Measurements from ENCODE around the gene QSOX2. TPM values are rescaled to one million over a fixed set of nuclear protein-coding genes. Genes with fewer than 3 reads are reported as not detected.

Gene QSOX2
- total RNA-seq, 1 experiment from 2014 or later, result 9.9 TPM

DNA sequence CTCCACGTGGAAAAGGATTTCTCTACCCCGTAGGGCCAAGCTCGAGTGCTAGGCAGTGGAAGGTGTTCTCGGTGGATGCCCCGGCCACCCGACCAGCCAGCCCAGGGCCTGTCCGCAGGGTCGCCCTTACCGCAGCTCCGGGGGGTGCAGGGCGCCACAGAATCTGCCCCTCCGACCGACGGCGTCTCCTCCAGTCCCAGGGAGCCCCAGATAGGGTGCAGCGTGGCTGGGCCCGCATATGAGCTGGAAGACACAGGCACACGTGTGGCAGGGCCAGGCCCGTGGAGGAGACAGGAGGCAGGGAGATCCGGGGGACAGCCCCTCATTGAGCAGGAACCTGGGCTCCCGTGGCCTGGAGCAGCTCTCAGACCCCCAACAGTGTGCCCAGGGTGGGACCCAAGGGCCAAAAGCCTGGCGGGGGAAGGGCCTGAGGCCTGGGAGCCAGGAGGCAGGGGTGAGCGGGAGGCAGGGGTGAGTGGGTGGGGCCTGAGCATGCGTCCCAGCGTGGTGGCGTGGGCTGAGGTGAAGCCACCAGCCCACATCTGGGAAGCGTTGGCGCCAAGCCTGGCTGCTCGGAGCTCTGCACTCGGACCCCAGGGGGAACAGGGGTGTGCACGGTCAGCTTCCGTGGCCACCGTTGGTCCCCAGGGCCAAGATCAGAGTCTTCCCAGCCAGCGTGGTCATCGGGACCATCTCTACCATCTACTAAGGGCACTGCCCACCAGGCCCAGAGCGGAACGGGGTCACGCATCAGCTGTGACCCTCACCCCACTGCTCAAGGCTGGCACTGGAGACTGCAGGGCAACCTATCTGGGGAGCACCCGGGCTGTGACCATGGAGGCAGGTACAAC, 36.0 kb upstream of the QSOX2 start:
- H3K79me2 ChIP-seq (ENCODE audit: low read length), result no peaks in the 10 kb centered on the region
- POLR2A ChIA-PET (ENCODE audit: unreplicated experiment), result no interaction called here
- CTCF ChIA-PET, result no interaction called here
- no peak overlapping the region for H3K9ac ChIP-seq (ENCODE audit: low read length)
- peaks cover 5% of the 10 kb centered on the region; the same call in 1 of the 2 replicates for H3K4me1 ChIP-seq (ENCODE audit: insufficient read depth, low read length)
- H3F3A ChIP-seq (ENCODE audit: low read length, unreplicated experiment), result no peaks in the 10 kb centered on the region
- no peak overlapping the region for H3K4me2 ChIP-seq (ENCODE audit: low read length)
- H3K27ac ChIP-seq (ENCODE audit: low read length), result no peak overlapping the region
- no peaks in the 10 kb centered on the region for H3K9me3 ChIP-seq (ENCODE audit: low read length)
- H4K20me1 ChIP-seq (ENCODE audit: low read length), result no peaks in the 10 kb centered on the region
- DNase-seq (no peak), ATAC-seq (no peak)
- no peaks in the 10 kb centered on the region for H3K9me2 ChIP-seq (replicated peaks; ENCODE audit: low read length)
- no TSS peak for BruUV-seq (replicated peaks)
- H3K4me3 ChIP-seq (ENCODE audit: low read length), result no peak overlapping the region
- no peak for TF ChIP-seq EZH2 (IDR thresholded peaks at IDR 0.05; ENCODE audit: low read length, unreplicated experiment)
- no peak for TF ChIP-seq EZH2phosphoT487 (IDR thresholded peaks at IDR 0.05; ENCODE audit: borderline replicate concordance, low read length)
- no peak for TF ChIP-seq CTCF (conservative IDR thresholded peaks at IDR 0.05; ENCODE audit: low read depth, low read length)
- H2AFZ ChIP-seq (ENCODE audit: low read length), result no peak overlapping the region
- intact Hi-C loops (cut with micrococcal nuclease), result loop anchor here (5.0 kb wide), 1 partner anchor 144 kb away; no protein-coding TSS in a partner anchor
- no peaks in the 10 kb centered on the region for H3K36me3 ChIP-seq (ENCODE audit: low read depth, low read length)
- no peaks in the 10 kb centered on the region for H3K27me3 ChIP-seq (ENCODE audit: low read length)

DNA sequence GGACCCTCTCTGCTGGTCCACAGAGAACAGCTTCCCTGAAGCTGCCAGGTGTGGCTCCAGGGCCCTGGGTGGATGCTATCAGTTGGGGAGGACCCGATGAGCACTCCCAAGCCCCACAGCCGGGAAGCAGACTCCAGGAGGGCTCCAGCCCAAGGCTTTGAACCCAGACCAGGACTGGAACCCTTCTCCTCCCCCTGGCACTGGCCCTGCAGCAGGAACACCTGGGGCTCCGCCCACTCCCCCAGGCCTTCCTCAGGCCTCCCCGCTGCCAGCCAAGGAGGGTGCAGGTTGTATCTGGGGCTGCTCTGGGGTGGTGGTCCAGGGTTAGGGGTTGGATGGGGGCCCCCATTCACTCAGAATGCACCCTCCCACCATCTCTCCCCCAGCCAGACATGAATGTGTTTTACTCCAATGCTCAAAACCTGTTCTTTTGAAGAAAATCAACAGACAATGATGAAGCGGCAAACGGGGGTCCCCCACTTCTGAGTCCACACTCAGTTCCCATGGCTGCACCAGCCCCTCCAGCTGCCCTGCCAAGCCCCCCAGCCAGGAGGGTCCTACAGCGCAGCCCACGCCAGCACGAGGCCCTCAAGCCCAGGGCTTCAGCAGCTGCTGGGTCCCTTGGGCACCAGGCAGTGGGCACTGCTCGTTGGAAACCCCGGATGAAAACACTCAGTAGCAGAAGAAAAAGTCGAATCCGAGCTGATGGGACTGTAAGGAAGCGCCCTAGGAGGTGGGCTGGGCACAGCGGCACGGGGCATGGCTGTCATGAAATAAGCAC, 35.1 kb upstream of the QSOX2 start:
- no peak overlapping the region for H3K4me2 ChIP-seq (ENCODE audit: low read length)
- peaks cover 5% of the 10 kb centered on the region; the same call in 1 of the 2 replicates for H3K4me1 ChIP-seq (ENCODE audit: insufficient read depth, low read length)
- H3K9me2 ChIP-seq (replicated peaks; ENCODE audit: low read length), result no peaks in the 10 kb centered on the region
- intact Hi-C loops (cut with micrococcal nuclease), result loop anchor here (5.0 kb wide), 1 partner anchor 143 kb away; no protein-coding TSS in a partner anchor
- H3K9me3 ChIP-seq (ENCODE audit: low read length), result no peaks in the 10 kb centered on the region
- H3K36me3 ChIP-seq (ENCODE audit: low read depth, low read length), result no peaks in the 10 kb centered on the region
- no peak overlapping the region for H3K9ac ChIP-seq (ENCODE audit: low read length)
- no peaks in the 10 kb centered on the region for H3F3A ChIP-seq (ENCODE audit: low read length, unreplicated experiment)
- H3K27me3 ChIP-seq (ENCODE audit: low read length), result no peaks in the 10 kb centered on the region
- no TSS peak for BruUV-seq (replicated peaks)
- DNase-seq (no peak), ATAC-seq (no peak)
- POLR2A ChIA-PET (ENCODE audit: unreplicated experiment), result no interaction called here
- TF ChIP-seq EZH2 (IDR thresholded peaks at IDR 0.05; ENCODE audit: low read length, unreplicated experiment) (no peak), CTCF (conservative IDR thresholded peaks at IDR 0.05; ENCODE audit: low read depth, low read length) (no peak), EZH2phosphoT487 (IDR thresholded peaks at IDR 0.05; ENCODE audit: borderline replicate concordance, low read length) (no peak)
- no peaks in the 10 kb centered on the region for H3K79me2 ChIP-seq (ENCODE audit: low read length)
- no peak overlapping the region for H2AFZ ChIP-seq (ENCODE audit: low read length)
- CTCF ChIA-PET, result no interaction called here
- no peak overlapping the region for H3K4me3 ChIP-seq (ENCODE audit: low read length)
- H4K20me1 ChIP-seq (ENCODE audit: low read length), result no peaks in the 10 kb centered on the region
- no peak overlapping the region for H3K27ac ChIP-seq (ENCODE audit: low read length)

Data from PC-3 (cell line).